ENCODE data around the gene LRP3.

The LRP3 gene

GRCh38 chr19:33193269-33193864 lies 763 bp upstream of the LRP3 start:
- H3K23ac ChIP-seq (ENCODE audit: low read depth, low read length, poor library complexity): peak overlapping the region; percentile 76
- peak overlapping the region; percentile 61 for H3K18ac ChIP-seq (ENCODE audit: low read length)
- peaks cover 3% of the 10 kb centered on the region for H3K79me1 ChIP-seq (ENCODE audit: low read depth, low read length)
- H2BK12ac ChIP-seq (ENCODE audit: low read length): no peak overlapping the region
- H2BK120ac ChIP-seq (ENCODE audit: low read depth, low read length): no peak overlapping the region
- H3K4me2 ChIP-seq (ENCODE audit: insufficient read depth, low read length, poor library complexity, severe bottlenecking): peak overlapping the region; percentile 64
- peaks cover 6 to 24% of the 10 kb centered on the region in 2 donors for H3K36me3 ChIP-seq (replicated peaks in 1 of 2; ENCODE audit: control insufficient read depth in 2 of 2, insufficient read depth in 2 of 2, low read length in 2 of 2)
- no CpG with 5 or more reads among the region's 8 CpGs for WGBS, 2 donors (ENCODE audit: extremely low coverage in 2 of 2, insufficient read length in 2 of 2, insufficient replicate concordance in 1 of 2)
- no peak overlapping the region for H3K14ac ChIP-seq (ENCODE audit: low read length)
- peak overlapping the region; percentile 41 for H2AK5ac ChIP-seq (ENCODE audit: low read depth, low read length)
- peak overlapping the region; percentile 69 for H2BK15ac ChIP-seq (ENCODE audit: low read length)
- H2BK5ac ChIP-seq (ENCODE audit: low read length): no peak overlapping the region
- H3K9me3 ChIP-seq (replicated peaks in 1 of 2; ENCODE audit: control insufficient read depth in 2 of 2, insufficient read depth in 1 of 2, low read depth in 1 of 2, low read length in 2 of 2): no peaks in the 10 kb centered on the region
- no peak for DNase-seq (ENCODE audit: low spot score)
- peak overlapping the region; percentile 92 for H2AFZ ChIP-seq (ENCODE audit: low read length)
- peaks cover 0 to 3% (median 0%) of the 10 kb centered on the region in 3 experiments for H3K27me3 ChIP-seq (ENCODE audit: control insufficient read depth in 3 of 3, insufficient read depth in 3 of 3, low read depth in 1 of 3, low read length in 3 of 3)
- no peak overlapping the region for H3K27ac ChIP-seq (replicated peaks; ENCODE audit: low read length)
- no peak overlapping the region for H4K91ac ChIP-seq (ENCODE audit: low read depth, low read length, poor library complexity)
- peaks cover 3 to 8% of the 10 kb centered on the region in 2 donors for H3K4me1 ChIP-seq (ENCODE audit: control insufficient read depth in 2 of 2, insufficient read depth in 1 of 2, low read depth in 1 of 2, low read length in 2 of 2)
- no peak overlapping the region for H4K8ac ChIP-seq (ENCODE audit: low read depth, low read length)
- H3K4me3 ChIP-seq (ENCODE audit: low read length in 2 of 2): peak overlapping the region in 1 of 2 donors; percentile 72
- H3K4ac ChIP-seq (ENCODE audit: low read length): no peak overlapping the region
- H3K9ac ChIP-seq (ENCODE audit: low read depth, low read length, poor library complexity): no peak overlapping the region

DNA sequence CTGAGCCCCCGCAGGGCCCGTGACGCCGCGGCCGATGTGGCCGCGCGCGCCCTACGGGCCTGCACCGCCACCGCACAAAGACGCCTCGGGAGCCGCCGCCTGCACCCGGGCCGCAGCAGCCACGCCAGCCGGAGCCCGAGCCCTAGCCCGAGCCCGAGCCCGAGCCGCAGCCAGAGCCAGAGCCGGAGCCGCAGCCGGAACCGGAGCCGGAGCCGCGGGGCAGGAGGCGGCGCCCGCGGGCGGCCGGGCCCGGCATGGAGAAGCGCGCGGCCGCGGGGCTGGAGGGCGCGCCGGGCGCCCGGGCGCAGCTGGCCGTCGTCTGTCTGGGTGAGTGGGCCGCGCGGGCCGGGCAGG lies 379 bp downstream of the LRP3 start:
- Histone ChIP-seq H2BK12ac (ENCODE audit: low read length) (no peak overlapping the region), H3K4me3 (ENCODE audit: low read length in 2 of 2) (peak overlapping the region; percentile 72 to 90), H2BK120ac (ENCODE audit: low read depth, low read length) (no peak overlapping the region), H3K79me1 (ENCODE audit: low read depth, low read length) (peaks cover 3% of the 10 kb centered on the region), H3K4me2 (ENCODE audit: insufficient read depth, low read length, poor library complexity, severe bottlenecking) (peak overlapping the region; percentile 89), H2BK5ac (ENCODE audit: low read length) (no peak overlapping the region), H2AFZ (ENCODE audit: low read length) (peak overlapping the region; percentile 92), H2AK5ac (ENCODE audit: low read depth, low read length) (no peak overlapping the region), H3K27me3 (ENCODE audit: control insufficient read depth in 3 of 3, insufficient read depth in 3 of 3, low read depth in 1 of 3, low read length in 3 of 3) (peaks cover 0 to 3% (median 0%) of the 10 kb centered on the region in 3 experiments), H3K36me3 (replicated peaks in 1 of 2; ENCODE audit: control insufficient read depth in 2 of 2, insufficient read depth in 2 of 2, low read length in 2 of 2) (peaks cover 9 to 34% of the 10 kb centered on the region in 2 donors), H3K4ac (ENCODE audit: low read length) (no peak overlapping the region), H3K14ac (ENCODE audit: low read length) (peak overlapping the region; percentile 21), H3K18ac (ENCODE audit: low read length) (peak overlapping the region; percentile 84), H4K8ac (ENCODE audit: low read depth, low read length) (no peak overlapping the region), H3K9me3 (replicated peaks in 1 of 2; ENCODE audit: control insufficient read depth in 2 of 2, insufficient read depth in 1 of 2, low read depth in 1 of 2, low read length in 2 of 2) (no peaks in the 10 kb centered on the region), H3K9ac (ENCODE audit: low read depth, low read length, poor library complexity) (peak overlapping the region; percentile 68), H3K4me1 (ENCODE audit: control insufficient read depth in 2 of 2, insufficient read depth in 1 of 2, low read depth in 1 of 2, low read length in 2 of 2) (peaks cover 3 to 8% of the 10 kb centered on the region in 2 donors), H3K23ac (ENCODE audit: low read depth, low read length, poor library complexity) (no peak overlapping the region), H4K91ac (ENCODE audit: low read depth, low read length, poor library complexity) (no peak overlapping the region), H3K27ac (replicated peaks; ENCODE audit: low read length) (no peak overlapping the region), H2BK15ac (ENCODE audit: low read length) (no peak overlapping the region)
- DNase-seq (ENCODE audit: low spot score): no peak
- no CpG with 5 or more reads among the region's 57 CpGs for WGBS, 2 donors (ENCODE audit: extremely low coverage in 2 of 2, insufficient read length in 2 of 2, insufficient replicate concordance in 1 of 2)

GRCh38 chr19:33194886-33195644 lies 935 bp downstream of the LRP3 start:
- Histone ChIP-seq H3K4me3 (ENCODE audit: low read length in 2 of 2) (peak overlapping the region; percentile 72 to 90), H3K4ac (ENCODE audit: low read length) (no peak overlapping the region), H2BK12ac (ENCODE audit: low read length) (no peak overlapping the region), H3K14ac (ENCODE audit: low read length) (peak overlapping the region; percentile 21), H2AFZ (ENCODE audit: low read length) (peak overlapping the region; percentile 92), H4K8ac (ENCODE audit: low read depth, low read length) (no peak overlapping the region), H2BK120ac (ENCODE audit: low read depth, low read length) (no peak overlapping the region), H2AK5ac (ENCODE audit: low read depth, low read length) (peak overlapping the region; percentile 49), H3K27ac (replicated peaks; ENCODE audit: low read length) (no peak overlapping the region), H2BK15ac (ENCODE audit: low read length) (peak overlapping the region; percentile 67), H3K4me1 (ENCODE audit: control insufficient read depth in 2 of 2, insufficient read depth in 1 of 2, low read depth in 1 of 2, low read length in 2 of 2) (peaks cover 3 to 8% of the 10 kb centered on the region in 2 donors), H3K36me3 (replicated peaks in 1 of 2; ENCODE audit: control insufficient read depth in 2 of 2, insufficient read depth in 2 of 2, low read length in 2 of 2) (peaks cover 14 to 38% of the 10 kb centered on the region in 2 donors), H2BK5ac (ENCODE audit: low read length) (no peak overlapping the region), H3K27me3 (ENCODE audit: control insufficient read depth in 3 of 3, insufficient read depth in 3 of 3, low read depth in 1 of 3, low read length in 3 of 3) (peaks cover 0 to 3% (median 0%) of the 10 kb centered on the region in 3 experiments), H3K9me3 (replicated peaks in 1 of 2; ENCODE audit: control insufficient read depth in 2 of 2, insufficient read depth in 1 of 2, low read depth in 1 of 2, low read length in 2 of 2) (no peaks in the 10 kb centered on the region), H3K79me1 (ENCODE audit: low read depth, low read length) (peaks cover 3% of the 10 kb centered on the region), H3K9ac (ENCODE audit: low read depth, low read length, poor library complexity) (peak overlapping the region; percentile 68), H3K23ac (ENCODE audit: low read depth, low read length, poor library complexity) (peak overlapping the region; percentile 44), H4K91ac (ENCODE audit: low read depth, low read length, poor library complexity) (no peak overlapping the region), H3K4me2 (ENCODE audit: insufficient read depth, low read length, poor library complexity, severe bottlenecking) (peak overlapping the region; percentile 89), H3K18ac (ENCODE audit: low read length) (peak overlapping the region; percentile 82)
- WGBS, 2 donors (ENCODE audit: extremely low coverage in 2 of 2, insufficient read length in 2 of 2, insufficient replicate concordance in 1 of 2): no CpG with 5 or more reads among the region's 49 CpGs
- no peak for DNase-seq (ENCODE audit: low spot score)

- H3K27ac ChIP-seq (replicated peaks; ENCODE audit: low read length): no peak overlapping the region
- no CpG with 5 or more reads among the region's 17 CpGs for WGBS, 2 donors (ENCODE audit: extremely low coverage in 2 of 2, insufficient read length in 2 of 2, insufficient replicate concordance in 1 of 2)
- no peak overlapping the region for H2BK120ac ChIP-seq (ENCODE audit: low read depth, low read length)
- H3K9ac ChIP-seq (ENCODE audit: low read depth, low read length, poor library complexity): no peak overlapping the region
- no peak overlapping the region for H4K8ac ChIP-seq (ENCODE audit: low read depth, low read length)
- H3K4ac ChIP-seq (ENCODE audit: low read length): no peak overlapping the region
- peaks cover 3 to 8% of the 10 kb centered on the region in 2 donors for H3K4me1 ChIP-seq (ENCODE audit: control insufficient read depth in 2 of 2, insufficient read depth in 1 of 2, low read depth in 1 of 2, low read length in 2 of 2)
- H3K14ac ChIP-seq (ENCODE audit: low read length): no peak overlapping the region
- H3K27me3 ChIP-seq (ENCODE audit: control insufficient read depth in 3 of 3, insufficient read depth in 3 of 3, low read depth in 1 of 3, low read length in 3 of 3): peaks cover 0 to 3% (median 0%) of the 10 kb centered on the region in 3 experiments
- H2AFZ ChIP-seq (ENCODE audit: low read length): peak overlapping the region; percentile 92
- H3K9me3 ChIP-seq (replicated peaks in 1 of 2; ENCODE audit: control insufficient read depth in 2 of 2, insufficient read depth in 1 of 2, low read depth in 1 of 2, low read length in 2 of 2): no peaks in the 10 kb centered on the region
- peak overlapping the region; percentile 80 for H3K18ac ChIP-seq (ENCODE audit: low read length)
- H2AK5ac ChIP-seq (ENCODE audit: low read depth, low read length): peak overlapping the region; percentile 49
- peak overlapping the region; percentile 44 for H3K23ac ChIP-seq (ENCODE audit: low read depth, low read length, poor library complexity)
- H4K91ac ChIP-seq (ENCODE audit: low read depth, low read length, poor library complexity): no peak overlapping the region
- no peak overlapping the region for H2BK15ac ChIP-seq (ENCODE audit: low read length)
- H3K4me3 ChIP-seq (ENCODE audit: low read length in 2 of 2): peak overlapping the region; percentile 72 to 90
- H3K79me1 ChIP-seq (ENCODE audit: low read depth, low read length): peaks cover 3% of the 10 kb centered on the region
- H2BK12ac ChIP-seq (ENCODE audit: low read length): no peak overlapping the region
- DNase-seq (ENCODE audit: low spot score): no peak
- H2BK5ac ChIP-seq (ENCODE audit: low read length): no peak overlapping the region
- H3K4me2 ChIP-seq (ENCODE audit: insufficient read depth, low read length, poor library complexity, severe bottlenecking): peak overlapping the region; percentile 89
- peaks cover 14 to 42% of the 10 kb centered on the region in 2 donors for H3K36me3 ChIP-seq (replicated peaks in 1 of 2; ENCODE audit: control insufficient read depth in 2 of 2, insufficient read depth in 2 of 2, low read length in 2 of 2)
Measured at GRCh38 chr19:33195645-33196347, 1.7 kb downstream of the LRP3 start.
